H1 (cell line): Measurements from ENCODE around the gene CCDC157. TPM values are rescaled to one million over a fixed set of nuclear protein-coding genes. Genes with fewer than 3 reads are reported as not detected.

Source experiments
- CHD1 ChIP-seq: IDR thresholded peaks from 2 replicates; pipeline ENCODE4 v1.6.1; 2012; ENCODE audit warnings: low read depth, low read length, improper control_type of control experiment
- FOSL1 ChIP-seq: IDR thresholded peaks from 2 replicates; pipeline ENCODE4 v1.6.1; 2011; ENCODE audit warnings: mild to moderate bottlenecking, low read depth, low read length, moderate library complexity; ENCODE audit not compliant: insufficient read depth
- HDAC6 ChIP-seq: IDR thresholded peaks from one replicate; pipeline ENCODE4 v1.7.1; 2012; ENCODE audit warnings: low read depth, mild to moderate bottlenecking, inconsistent platforms, low read length, moderate library complexity
- KDM5A ChIP-seq: fragments of 200-600 bp; IDR thresholded peaks from 2 replicates; pipeline ENCODE4 v1.7.1; 2012; ENCODE audit warnings: mild to moderate bottlenecking, low read length, inconsistent platforms, mixed read lengths
- POLR2AphosphoS5 ChIP-seq: IDR thresholded peaks from 2 replicates; pipeline ENCODE4 v1.6.1; 2011; ENCODE audit warnings: low read depth, low read length
- RAD21 ChIP-seq, 2 experiments: IDR thresholded peaks in 1 of 2; conservative IDR thresholded peaks in 1 of 2; 2 replicates each; pipeline ENCODE4 v1.6.1; 2011; ENCODE audit warnings: low read depth in 2 of 2, low read length in 2 of 2, improper control_type of control experiment in 1 of 2, inconsistent platforms in 1 of 2, mild to moderate bottlenecking in 1 of 2, moderate library complexity in 1 of 2
- SP2 ChIP-seq: IDR thresholded peaks from 2 replicates; pipeline ENCODE4 v1.6.1; 2012; ENCODE audit warnings: mild to moderate bottlenecking, low read length, inconsistent platforms
- polyA plus RNA-seq, 7 experiments: library from polyadenylated mRNA; depleted of rRNA in 3 of 7; stranded (reverse) in 5 of 7; unstranded in 2 of 7; fragments of >200 nt in 5 of 7; fragments of 200-250 nt in 2 of 7; gene quantifications; 1 replicate in 5 of 7; 2 replicates in 1 of 7; 4 replicates in 1 of 7; pipeline versions ENCODE4 v1.2.1 to v1.2.3, GENCODE V29; 2011 to 2013; ENCODE audit warnings: missing spikeins in 2 of 7, mixed read lengths in 2 of 7
- total RNA-seq: library from RNA; stranded (reverse); fragmentation: NEBNext Ultra II Directional; extraction: Animal tissue kit (Norgen Biotek cat#: 25700); gene quantifications from 2 replicates; pipeline ENCODE4 v1.2.1, GENCODE V29; 2021

Gene CCDC157
- total and polyA plus RNA-seq, 2 of the 8 experiments (the other 6 are each of a cell fraction or from before 2014, with no cell fraction given) = 4.1 to 8.4 TPM

GRCh38 chr22:30357650-30358215 is 926 bp downstream of the CCDC157 start (continued):
- TF ChIP-seq FOSL1 (no peak), KDM5A (no peak), SP2 (no peak), HDAC6 (no peak), RAD21 (IDR thresholded peaks at IDR 0.05 in 1 of 2, conservative IDR thresholded peaks at IDR 0.05 in 1 of 2; ENCODE audit: low read depth in 2 of 2, low read length in 2 of 2) (no peak), POLR2AphosphoS5 (no peak), CHD1 (no peak)
